GM12873 (cell line): ENCODE results near the gene HSP90B1.

Experiments used
- TF ChIP-seq, protein P1 (sequence below): IDR thresholded peaks from 2 replicates; pipeline ENCODE4 v1.5.1; 2012; ENCODE audit warnings: low read depth, mild to moderate bottlenecking, moderate library complexity, low read length, control low read depth; ENCODE audit not compliant: insufficient read depth; ENCODE audit errors: missing control alignments

The HSP90B1 gene

DNA sequence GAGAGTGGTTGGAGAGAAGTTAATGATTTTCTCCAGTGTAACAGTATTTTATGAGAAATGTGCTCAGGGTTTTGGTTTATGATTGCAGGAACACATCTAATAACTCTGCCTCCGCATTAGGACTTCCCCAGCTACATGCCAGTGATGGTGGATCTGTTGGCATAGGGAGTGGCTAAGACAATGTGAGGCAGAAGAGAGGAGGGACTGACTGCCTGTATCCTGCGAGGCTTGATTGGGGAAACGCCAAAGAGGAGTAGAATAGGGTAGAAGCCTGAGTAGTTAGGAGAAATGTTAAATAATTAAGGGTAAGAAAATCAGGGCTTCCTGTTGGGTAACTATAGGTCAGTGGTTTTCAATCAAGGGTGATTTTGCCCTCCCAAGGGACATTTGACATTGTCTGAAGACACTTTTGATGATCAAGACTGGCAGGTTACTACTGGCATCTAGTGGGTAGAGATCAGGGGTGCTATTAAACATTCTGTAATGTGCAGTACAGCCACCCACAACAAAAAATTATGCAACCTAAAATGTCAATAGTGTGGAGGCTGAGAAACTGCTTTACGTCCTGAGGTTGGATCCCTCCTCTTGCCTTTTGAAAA, 48.3 kb downstream of the HSP90B1 start:
- TF ChIP-seq, protein P1, sequence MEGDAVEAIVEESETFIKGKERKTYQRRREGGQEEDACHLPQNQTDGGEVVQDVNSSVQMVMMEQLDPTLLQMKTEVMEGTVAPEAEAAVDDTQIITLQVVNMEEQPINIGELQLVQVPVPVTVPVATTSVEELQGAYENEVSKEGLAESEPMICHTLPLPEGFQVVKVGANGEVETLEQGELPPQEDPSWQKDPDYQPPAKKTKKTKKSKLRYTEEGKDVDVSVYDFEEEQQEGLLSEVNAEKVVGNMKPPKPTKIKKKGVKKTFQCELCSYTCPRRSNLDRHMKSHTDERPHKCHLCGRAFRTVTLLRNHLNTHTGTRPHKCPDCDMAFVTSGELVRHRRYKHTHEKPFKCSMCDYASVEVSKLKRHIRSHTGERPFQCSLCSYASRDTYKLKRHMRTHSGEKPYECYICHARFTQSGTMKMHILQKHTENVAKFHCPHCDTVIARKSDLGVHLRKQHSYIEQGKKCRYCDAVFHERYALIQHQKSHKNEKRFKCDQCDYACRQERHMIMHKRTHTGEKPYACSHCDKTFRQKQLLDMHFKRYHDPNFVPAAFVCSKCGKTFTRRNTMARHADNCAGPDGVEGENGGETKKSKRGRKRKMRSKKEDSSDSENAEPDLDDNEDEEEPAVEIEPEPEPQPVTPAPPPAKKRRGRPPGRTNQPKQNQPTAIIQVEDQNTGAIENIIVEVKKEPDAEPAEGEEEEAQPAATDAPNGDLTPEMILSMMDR: no peak

DNA sequence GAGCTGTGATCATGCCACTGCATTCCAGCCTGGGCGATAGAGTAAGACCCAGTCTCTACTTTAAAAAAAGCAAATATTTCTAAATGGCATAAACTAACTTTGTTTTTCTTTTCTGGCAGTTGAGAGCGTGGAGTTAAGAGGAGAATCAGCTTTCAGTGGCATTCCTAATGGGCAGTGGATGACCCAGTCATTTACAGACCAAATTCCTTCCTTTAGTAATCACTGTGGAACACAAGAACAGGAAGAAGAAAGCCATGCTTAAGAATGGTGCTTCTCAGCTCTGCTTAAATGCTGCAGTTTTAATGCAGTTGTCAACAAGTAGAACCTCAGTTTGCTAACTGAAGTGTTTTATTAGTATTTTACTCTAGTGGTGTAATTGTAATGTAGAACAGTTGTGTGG, 56.6 kb downstream of the HSP90B1 start:
- TF ChIP-seq, protein P1: no peak

DNA sequence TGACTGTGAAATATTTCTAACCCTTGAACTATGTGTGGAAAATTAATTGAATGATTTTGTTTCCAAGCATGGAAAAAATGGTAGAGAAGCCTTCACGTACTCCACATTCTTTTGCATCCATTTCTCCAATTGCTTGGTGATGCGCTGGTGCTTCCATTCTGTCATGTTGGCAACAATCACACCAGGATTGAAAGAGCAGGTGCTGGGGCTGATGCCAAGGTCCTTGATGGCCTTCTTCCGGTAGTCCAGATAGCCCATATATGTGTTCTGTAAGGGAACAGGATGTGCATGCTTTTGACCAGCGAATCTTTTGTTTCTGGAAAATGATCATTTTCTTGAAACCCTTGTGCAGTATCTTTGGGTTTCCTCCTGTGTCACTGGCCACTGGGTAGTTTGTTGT, 64.0 kb downstream of the HSP90B1 start:
- TF ChIP-seq, protein P1: no peak

DNA sequence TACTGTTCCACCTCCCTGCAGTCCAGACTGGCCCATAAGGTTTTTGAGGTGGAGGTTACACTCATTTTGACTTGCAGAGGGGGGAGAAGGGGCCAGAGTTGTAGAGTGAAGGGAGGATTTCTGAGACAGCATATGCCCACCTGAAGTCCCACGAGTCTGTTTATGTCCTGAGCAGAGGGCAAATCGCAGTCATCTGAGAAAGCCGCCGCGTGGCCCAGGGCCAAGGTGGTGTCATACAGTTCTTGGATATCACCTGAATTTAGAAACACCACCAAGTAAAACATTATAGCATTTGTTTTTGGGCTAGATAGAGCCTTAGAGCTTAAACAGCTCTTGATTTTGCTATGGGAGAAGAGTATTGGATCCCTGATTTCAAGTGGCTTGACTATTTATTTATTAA, 66.4 kb downstream of the HSP90B1 start:
- TF ChIP-seq, protein P1: no peak

DNA sequence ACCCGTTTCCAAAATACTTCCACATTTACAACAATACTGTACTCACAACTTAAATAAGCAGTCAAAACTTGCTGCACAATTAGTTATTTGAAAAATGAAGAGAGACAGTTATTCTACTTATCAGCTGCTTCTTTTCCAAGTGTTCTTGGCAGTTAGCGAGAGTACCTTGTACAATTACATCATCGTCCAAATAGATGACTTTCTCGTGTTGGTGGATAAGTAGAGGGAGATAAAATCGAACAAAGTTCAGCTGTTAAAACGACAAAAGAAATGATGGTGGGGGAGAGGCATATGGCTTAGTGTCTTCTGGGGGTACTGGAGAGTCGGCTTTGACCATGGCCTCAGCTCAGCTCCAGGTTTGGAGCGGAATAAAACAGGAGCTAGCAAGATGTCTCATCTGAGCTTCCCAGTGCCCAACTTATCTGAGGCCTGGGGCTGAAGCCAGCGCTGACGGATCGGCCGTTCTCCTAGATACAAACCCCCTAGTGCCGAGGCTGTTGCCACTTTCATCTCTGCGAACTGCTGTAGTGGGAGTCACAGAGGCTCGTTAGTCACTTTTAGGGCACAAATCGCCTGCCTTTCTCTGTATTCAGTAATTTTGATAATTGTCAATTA, 67.2 kb downstream of the HSP90B1 start:
- TF ChIP-seq, protein P1: no peak
